GM21447 (cell line): Measurements from ENCODE around the gene KAT7.
A peak's percentile ranks its signal among the peaks of the same experiment; 100 is the strongest.

Experiments
- ATAC-seq: cut with Tn5 transposase; IDR thresholded peaks from one replicate; pipeline ENCODE4 v1.9.1; 2021; ENCODE audit not compliant: unreplicated experiment

Gene KAT7

DNA sequence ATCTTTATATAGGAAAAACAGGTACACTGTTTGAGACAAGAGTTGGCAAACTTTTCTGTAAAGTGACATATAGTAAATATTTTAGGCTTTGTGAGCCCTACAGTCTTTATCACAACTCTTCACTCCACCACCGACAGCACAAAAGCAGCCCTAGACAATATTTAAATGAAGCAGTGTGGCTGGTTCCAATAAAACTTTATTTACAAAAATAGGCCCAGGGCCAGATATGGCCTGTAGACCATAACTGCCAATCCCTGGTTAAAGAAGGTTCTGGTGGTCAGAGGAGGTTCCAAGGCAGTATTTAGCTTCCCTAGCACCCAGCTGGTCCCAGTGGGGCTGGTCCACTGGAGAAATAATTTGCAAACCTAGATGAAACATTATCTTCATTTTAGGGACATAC lies 28.2 kb upstream of the KAT7 start:
- no peak for ATAC-seq

DNA sequence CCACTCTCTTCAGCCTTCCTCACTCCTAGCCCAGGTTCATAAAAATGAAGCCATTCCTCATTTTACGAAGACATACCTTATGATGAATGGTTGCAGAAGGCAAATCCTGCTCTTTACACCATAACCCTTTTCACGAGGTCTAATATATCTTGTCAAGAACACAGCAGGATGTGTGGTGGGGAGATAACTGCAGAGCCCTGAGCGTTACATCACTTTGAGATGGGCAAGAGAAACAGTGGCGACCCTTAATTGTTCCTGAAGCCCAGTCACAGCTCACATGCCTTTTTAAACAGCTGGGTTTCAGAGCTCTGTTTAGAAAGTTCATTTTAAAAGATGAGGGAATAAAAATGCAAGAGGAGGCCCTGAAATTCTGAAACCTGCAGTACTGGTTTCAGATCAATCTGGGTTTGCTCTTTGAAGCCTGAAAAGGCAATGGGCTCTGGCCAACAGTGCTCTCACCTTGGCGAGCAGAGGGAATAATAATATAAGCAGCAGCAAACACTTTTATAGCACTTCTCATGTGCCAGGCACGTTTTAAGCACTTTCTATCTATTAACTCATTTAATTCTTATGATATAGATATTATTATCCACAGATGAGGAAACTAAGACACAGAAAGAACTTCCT lies 27.4 kb upstream of the KAT7 start:
- no peak for ATAC-seq

DNA sequence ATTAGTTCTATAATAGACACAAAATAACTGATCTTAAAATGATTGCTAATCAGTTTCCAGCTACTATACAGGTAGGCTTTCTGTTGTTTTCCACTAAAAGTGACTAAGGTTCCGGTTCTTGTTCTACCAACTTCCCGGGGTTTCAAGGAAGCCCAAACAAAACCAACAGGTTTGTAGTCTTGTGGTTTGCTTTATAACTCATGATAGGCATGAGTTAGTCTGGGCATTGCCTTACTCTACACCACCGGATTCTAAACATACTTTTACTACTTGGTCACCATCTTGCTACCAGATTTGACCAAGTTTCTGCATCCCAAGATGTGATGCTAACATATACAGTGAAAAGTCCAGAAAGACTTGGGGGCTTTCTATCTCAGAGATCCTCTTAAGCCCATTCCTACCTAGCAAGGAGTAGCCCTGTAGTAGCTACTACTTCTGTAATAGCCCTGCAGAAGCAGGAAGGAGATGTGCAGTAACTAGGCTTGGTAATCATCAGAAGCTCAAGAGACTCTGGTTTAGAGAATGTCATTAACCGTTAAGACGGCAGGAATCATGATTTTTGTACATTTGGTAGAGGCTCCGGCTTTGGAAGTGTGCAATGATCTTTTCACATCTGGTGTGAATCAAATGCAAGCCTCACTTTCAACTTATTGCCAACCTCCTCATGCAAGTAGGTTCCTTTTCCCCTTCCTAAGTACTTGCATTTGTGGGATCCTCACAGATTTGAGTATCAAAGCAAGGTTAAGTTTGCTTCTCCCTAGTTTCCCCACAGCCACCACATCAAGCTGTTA lies 26.1 kb upstream of the KAT7 start:
- ATAC-seq, result no peak

DNA sequence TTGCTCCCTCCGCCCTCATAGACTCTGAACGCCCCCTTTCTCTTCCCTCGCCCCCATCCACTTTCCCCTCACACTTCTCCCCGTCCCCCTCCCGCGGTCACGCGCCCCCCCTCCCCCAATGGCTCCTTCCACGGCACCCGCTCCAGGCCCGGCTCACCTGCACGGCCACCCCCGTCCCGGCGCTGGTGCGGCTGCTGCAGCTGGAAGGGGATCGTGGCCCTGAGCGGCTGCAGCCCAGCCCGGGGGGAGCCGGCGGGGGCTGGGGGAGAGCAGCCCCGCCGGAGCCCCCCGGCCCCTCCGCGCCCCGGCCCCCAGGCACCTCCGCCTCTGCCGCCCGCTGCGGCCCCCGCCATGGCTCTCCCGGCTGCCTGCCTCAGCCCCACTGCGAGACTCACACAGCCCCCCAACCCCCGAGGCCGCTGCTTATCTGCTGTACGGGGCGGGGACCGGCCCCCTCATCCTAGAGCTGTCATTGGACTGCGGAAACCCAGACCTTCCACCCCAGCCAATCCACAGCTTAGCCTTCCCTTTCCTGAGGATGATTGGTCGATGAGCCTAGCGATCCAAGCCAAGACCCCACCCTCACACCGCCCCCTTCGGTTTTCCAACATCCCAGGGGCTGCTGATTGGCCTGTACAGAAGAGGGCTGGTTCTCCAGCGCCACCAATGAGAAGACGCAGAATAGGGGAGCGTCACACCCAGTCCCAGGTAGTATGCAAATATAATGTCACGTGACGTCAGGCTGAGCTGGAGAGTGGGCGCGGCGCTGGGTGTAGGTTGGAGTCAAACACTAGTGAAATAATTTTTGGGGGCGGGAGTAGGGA lies 24.5 kb upstream of the KAT7 start, which contains the start of gene FAM117A:
Gene FAM117A (minus strand): TSS at position 397 of the 824 bp plus-strand sequence. CDS start 44 bp downstream, at position 353.
- ATAC-seq, result peak; percentile 89

DNA sequence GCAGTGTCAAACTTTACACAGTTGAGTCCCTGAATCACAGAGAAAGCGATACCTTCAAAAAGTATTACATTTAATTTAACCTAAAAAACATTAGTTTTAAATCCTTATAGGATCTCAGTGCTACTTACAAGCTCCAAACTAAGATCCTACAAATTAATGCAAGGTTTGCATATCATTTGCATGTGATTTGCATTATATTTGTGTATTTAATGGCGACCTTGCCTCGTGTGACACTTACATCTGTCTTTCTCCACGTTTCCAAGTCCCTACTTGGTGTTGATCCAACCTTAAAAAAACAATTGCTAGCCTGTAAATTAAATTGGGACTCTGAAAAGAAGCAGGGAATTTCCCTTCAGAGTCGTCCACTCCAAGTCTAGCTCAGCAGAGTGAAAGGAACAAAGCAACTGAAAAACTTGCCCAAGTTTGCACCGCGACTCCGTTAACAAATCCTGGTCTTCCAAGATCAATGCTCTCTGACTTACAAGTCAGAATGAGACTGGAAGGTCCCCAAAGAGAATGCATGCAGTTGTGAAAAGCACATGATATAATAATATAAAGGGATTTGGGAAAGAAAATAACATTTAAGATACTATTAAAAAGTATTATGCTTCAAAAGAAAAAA lies 23.8 kb upstream of the KAT7 start:
- no peak for ATAC-seq

DNA sequence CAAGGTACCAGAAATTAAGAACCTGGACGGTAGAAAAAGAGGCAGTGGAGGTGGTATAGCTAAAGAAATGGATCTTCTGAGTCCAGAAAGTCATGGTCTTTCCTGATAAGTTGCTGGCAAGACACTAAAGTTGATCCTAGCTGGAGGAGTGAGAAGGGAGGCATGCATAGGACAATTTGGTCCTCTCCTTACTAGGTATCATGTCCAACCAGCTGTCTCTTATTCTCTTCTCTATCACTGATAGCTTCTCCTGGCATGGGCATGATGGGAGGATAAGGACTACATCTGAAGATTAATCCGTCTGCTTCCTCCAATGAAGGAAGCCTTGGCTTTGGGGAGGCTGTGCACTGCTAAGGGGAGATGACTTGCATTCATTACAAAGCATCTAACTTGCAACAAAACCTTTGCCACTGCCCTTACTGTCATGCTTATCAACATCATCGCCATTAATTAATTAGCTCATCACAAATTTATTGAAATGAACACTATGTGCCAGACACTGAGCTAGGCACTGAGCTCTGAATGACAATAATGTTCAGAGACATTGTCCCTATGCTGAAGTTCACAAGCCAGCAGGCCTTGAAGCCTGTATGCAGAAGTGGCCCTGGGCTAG lies 21.5 kb upstream of the KAT7 start:
- no peak for ATAC-seq

DNA sequence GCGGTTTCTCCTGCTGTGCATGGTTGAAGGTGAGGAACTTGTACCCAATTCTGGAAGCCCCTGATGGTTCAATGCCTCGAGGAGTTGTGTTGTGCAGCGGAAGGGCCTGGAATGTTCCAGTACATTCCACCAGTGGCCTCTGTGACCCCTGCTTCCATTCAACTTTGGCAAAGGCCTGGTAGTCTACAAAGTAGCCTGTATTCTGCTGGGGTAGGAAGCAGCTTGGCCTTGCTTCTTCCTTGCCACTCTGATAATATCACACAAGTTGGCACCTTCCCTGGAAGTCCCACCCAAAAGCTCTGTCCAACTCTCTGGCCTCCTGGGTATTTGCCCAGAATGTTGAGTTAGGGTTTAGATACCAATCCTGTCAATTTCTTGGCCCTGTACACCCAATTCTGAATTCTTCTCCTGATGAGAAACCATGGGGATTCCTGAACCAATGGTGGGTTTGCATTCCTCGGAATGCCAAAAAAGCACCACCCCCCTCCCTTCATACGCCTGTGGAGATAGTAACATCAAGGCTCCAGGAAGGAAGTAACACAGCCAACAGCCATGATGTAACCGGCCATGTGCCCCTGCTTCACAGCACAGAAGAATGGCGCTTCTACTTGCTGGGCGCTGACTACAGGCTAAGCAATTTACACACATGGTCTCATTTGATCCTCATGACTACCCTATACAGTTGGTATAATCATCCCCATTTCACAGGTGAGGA lies 12.8 kb upstream of the KAT7 start:
- ATAC-seq, result no peak

DNA sequence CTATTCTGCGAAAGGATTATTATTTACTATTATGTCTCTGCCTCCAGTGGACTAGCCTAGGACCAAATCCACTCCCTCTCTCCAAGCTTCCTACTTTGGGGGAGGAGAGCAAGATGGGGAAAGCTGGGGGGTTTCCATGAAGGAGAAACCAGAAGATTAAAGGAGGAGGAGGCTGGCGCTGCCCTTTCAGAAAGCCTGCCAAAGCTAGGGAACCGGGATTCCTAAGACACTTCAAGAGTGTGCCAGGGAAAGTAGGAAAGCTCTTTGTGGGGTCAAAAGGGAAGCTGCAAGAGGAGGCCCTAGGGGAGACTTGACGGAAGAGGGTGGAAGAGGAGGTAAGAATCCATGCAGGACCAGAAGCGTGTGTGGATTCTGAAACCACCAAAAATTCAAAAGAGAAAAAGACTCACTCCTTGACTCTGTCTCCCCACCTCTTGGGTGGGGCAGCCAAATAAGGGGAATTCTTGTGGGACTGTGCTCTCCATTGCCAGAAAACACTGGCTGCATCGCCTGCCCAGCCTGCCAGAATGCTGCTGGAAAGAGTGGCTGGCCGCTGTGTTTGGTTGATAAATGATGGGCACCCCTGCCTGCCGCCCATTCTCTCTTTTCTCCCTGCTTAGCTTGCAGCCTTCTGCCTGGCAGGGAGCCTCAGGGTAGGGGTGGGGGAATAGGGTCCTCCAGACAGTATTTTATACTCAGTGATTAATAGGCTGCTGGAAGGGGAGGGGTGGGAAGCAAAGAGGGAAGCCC lies 11.8 kb upstream of the KAT7 start:
- no peak for ATAC-seq

DNA sequence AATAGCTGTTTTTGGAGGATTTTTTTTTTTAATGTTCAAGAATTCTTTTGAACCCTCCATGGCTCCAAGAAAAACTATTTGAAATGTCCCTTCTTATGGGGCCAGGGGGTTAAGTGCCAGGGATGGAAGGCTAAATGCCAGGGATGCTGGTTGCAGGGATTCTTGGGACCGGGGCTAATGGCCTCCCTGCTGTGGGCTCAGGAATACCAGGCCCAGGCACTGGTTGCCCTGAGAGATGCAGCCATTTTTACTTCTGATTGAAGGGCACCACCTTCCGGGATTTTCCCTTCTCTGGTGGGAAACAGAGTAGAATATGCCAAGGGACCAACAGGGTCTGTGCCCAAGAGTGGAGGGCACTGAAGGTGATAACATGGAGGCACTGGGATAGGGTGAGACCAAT lies 10.9 kb upstream of the KAT7 start:
- no peak for ATAC-seq

DNA sequence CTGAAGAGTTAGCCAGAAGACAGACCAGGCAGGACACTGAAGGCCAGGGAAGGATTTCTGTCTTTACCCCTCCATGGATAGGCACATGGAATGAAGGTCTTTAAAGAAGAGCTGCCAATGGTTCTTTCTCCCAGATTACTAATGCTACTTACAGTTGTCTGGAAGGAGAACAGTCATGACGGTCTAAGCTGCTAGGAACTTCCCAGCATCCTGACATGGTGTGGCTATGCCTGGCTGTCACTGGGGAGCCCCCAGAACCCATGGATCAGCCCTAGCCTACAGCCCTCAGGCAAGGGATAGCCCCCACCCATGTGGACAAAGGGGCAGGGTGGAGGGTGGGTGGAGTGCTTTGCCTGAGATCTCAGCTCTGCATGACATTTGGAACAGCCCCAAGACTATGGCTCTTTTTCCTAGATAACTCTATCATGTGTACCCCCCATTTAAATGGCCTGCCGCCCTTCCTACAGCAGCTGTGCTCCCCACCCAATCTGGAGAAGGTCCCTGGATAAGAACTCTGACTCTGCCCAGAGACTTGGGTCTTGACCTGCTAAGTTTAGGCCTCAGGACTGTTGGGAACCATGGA lies 9.2 kb upstream of the KAT7 start:
- no peak for ATAC-seq

DNA sequence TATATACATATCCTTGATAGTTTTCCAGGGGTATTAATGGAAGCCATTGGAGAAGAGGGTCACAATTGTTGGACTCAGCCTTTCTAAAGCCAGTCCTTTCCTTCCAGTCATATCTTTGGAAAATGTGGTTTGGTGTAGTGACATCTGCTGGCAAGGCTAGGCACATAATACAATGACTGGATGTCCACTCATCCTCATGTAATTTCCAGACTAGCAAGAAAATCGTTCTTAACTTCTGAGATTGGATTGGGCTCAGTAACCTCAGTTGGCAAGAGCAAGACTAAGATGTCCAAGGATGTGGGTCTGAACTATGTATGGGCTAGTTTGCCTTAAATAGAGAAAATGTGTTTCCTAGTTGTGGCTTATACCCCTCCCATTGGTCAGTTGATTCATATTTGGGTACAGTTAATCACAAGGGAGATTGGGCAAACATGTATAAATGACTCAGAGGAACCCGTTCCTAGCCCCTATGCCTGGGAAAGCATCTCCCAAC lies 8.7 kb upstream of the KAT7 start:
- ATAC-seq, result no peak

DNA sequence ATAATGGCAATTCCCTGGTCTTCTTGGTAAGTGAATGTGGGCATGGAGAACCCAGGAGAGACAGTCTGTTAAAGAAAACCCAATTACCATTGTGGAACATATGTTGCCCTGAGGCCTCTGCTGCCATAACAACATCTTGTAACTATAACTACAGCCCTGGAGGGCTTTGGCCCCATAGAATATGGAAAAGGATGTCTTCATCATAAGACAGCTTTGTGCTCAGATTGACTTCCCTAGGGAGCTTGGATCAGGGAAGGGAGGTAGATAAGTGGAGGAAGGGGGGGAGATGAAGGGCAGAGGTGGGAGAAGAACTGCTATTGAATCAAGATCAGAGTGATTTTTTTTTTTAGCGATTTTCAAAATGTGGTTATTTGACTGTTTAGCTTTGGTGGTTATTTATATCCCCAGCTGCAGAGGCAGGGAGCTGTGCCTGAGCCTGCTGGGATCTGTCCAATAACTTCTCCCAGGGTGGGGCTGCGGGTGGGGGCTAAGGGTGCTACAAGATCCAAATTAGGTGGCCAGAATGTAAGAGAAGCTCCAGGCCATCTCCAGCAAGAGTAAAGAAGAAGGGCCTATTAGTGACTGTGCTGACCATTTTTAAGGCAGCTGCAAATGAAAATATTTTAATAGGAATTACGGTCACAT lies 5.3 kb upstream of the KAT7 start:
- ATAC-seq, result no peak

DNA sequence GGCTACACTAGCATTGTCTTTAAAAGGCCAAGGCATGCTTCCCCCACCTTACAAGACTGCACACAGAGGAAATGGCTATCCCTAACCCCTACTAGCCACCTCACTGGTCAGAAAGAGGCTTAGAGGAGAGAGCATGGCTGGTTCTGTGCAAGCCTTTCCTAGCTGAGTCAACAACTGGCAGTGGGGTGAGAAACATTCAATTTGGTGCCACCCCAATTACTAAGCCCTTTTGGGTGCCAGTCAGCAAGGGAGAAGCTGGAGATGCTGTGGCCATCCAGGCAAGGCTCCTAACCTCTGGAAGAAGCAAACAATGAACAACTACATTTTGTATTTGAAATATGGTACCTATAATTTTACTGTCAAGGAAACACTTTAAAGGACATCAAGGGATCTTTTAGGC lies 4.7 kb upstream of the KAT7 start:
- no peak for ATAC-seq

DNA sequence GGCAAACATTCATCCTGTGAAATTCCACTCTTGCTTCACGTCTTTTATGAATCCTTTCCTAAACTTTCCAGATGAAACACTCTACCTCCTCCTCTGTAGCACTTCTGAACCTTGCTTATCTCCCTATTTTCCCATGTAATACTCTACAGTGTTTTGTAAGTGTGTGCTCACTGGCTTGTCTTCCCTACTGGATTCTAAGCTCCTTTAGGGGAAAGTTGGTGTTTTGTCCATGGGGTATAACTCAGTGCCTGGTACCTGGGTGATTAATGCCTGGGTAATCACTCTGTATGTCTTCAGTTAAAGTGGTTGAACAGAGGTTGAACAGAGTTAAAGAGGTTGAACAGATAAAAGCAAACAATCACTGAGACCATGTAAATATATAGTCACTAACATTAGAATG lies 3.8 kb upstream of the KAT7 start:
- ATAC-seq, result no peak

DNA sequence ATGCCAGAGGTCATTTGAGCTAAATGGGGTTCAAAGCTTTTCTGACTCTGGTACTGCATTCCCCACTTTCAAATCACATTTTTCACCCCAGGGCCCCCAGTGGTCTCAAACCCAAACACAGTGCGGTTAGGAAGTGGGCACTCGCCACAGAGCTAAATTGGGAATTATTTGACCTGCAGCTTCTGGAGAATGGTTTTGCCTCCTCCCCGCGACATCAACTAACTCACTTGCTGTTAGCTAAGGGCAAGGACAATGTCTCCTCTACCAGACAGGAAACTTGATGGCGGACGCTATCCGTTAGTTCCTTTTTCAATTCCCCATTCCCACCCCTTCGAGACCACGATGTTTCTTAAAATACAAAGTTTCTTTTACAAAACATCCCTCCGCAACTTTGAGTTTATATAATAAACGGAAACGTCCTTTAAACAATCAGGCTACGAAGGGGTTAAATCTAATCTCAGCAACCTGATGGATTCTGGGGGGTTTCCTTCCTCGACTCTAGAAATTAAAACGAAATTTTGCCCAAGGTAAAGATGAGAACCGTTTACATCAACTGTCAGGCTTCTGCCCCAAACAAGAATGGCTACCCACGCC lies 500 bp upstream of the KAT7 start:
- ATAC-seq, result no peak

DNA sequence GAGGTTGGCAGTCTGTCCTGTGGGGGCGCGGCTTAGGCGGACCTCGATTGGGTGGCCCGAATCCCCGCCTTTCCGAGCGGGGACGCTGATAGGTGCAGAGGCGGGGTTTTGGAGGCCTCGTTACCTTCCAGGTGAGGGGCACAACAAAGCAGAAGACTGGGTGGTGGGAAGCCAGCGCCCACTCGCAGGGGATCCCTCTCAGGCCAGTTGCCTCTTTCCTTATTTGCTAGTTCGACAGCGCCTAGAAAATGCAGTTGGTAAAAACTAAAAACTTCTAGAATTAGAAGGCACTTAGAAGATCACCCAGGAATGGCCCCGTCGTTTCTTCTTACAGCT lies 730 bp downstream of the KAT7 start:
- ATAC-seq, result no peak

DNA sequence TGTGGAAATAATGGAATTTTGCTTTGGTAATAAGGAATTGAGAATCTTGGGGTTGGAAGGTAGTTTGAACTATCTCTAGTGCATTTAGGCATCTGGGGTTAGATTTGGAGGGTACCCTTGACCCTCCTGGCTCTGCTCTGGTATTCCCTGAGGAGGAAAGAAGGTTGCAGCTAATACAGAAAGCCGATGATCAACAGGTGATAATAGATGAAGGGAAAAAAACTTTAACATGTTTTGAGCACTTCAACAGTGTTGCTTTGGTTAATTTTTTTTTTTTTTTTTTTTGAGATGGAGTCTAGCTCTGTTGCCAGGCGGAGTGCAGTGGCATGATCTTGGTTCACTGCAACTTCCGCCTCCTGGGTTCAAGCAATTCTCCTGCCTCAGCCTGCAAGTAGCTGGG lies 4.8 kb downstream of the KAT7 start:
- no peak for ATAC-seq

DNA sequence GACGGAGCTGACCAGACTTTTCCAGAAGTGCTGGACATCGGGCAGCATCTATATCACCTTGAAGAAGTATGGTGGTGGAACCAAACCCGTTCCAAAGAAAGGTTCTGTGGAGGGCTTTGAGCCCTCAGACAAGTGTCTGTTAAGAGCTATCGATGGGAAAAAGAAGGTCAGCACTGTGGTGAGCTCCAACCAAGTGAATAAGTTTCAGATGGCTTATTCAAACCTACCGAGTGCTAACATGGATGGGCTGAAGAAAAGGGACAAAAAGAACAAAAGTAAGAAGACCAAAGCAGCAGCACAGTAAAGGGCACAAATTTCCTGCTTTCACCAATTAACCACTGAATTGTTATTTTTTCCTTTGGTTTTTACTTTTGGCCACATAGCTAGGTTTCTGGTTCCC lies 6.9 kb downstream of the KAT7 start:
- no peak for ATAC-seq
